Large intestine (tissue), 3 donors: ENCODE results near the gene TRIM72. TPM values are rescaled to one million over a fixed set of nuclear protein-coding genes. Genes with fewer than 3 reads are reported as not detected.

ENCODE experiments used
- DNase-seq, 2 donors: peaks; one replicate each; pipeline versions ENCODE4 v3.0.0 to v3.0.0-alpha.2; 2013
- H3K27ac ChIP-seq: one replicate; pipeline ENCODE4 v1.5.1; 2013; ENCODE audit warnings: low read length
- H3K27me3 ChIP-seq: 2 replicates; pipeline ENCODE4 v1.6.1; 2013; ENCODE audit warnings: low read length; ENCODE audit not compliant: control insufficient read depth, insufficient read depth
- H3K36me3 ChIP-seq: 2 replicates; pipeline ENCODE4 v1.6.1; 2013; ENCODE audit warnings: low read length; ENCODE audit not compliant: control insufficient read depth, insufficient read depth
- H3K4me1 ChIP-seq: one replicate; pipeline ENCODE4 v1.6.1; 2013; ENCODE audit warnings: low read length; ENCODE audit not compliant: control insufficient read depth, insufficient read depth
- H3K4me3 ChIP-seq: one replicate; pipeline ENCODE4 v1.5.1; 2013; ENCODE audit warnings: low read length
- H3K9me3 ChIP-seq: one replicate; pipeline ENCODE4 v1.6.1; 2013; ENCODE audit warnings: mild to moderate bottlenecking, low read depth, low read length, moderate library complexity; ENCODE audit not compliant: control insufficient read depth
- WGBS: methylation state at CpG from one replicate; pipeline ENCODE4 v1.1.5; 2013; ENCODE audit warnings: low lambda C conversion rate; ENCODE audit not compliant: insufficient coverage; 5-methylcytosine and 5-hydroxymethylcytosine counted together
- polyA plus RNA-seq: library from polyadenylated mRNA; unstranded; fragments of 120-200 nt; gene quantifications from one replicate; pipeline ENCODE4 v1.2.1, GENCODE V29; 2013

TRIM72 gene
- polyA plus RNA-seq, 1 donor = 0.10 TPM

DNA sequence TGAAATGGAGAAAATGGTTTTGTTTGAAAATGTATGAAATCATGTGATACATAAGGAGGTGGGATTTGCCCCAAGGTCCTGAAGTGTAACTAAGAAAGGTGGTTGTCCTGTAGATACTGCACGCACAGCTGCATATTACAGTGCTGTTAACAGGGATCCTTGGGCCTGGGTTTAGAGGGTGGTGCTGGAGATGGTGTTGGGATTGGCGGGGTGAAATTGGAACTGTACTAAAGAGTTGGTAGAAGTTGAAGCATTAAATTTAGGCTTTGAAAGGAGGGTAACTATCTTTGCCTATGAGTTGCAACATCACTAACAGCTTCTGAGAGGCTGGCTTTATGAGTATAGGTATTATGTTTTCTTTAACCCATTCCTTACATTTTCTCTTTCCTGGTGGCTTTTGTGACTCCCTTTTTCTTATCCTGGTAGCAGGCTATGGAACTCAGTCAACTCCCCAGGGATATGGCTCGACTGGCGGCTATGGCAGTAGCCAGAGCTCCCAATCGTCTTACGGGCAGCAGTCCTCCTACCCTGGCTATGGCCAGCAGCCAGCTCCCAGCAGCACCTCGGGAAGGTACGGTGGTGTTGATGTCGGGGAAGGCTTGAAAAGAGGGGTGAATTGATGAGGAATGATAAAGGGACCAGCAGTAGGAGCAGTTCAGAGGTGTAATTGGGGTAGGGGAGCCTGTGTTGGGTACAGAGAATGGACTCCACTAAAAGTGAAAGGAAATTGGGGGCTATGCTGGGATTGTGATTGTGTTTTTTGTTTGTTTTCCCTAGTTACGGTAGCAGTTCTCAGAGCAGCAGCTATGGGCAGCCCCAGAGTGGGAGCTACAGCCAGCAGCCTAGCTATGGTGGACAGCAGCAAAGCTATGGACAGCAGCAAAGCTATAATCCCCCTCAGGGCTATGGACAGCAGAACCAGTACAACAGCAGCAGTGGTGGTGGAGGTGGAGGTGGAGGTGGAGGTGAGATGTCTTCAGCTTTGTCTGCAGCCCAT, 30.2 kb upstream of the TRIM72 start:
- Histone ChIP-seq H3K9me3 (no peaks in the 10 kb centered on the region), H3K4me1 (peaks cover 11% of the 10 kb centered on the region), H3K4me3 (no peak overlapping the region), H3K36me3 (peaks cover 66% of the 10 kb centered on the region), H3K27ac (no peak overlapping the region), H3K27me3 (no peaks in the 10 kb centered on the region)
- no peak for DNase-seq
- 100% methylated on average over 1 of the region's 10 CpGs for WGBS

- no peaks in the 10 kb centered on the region for H3K9me3 ChIP-seq
- H3K36me3 ChIP-seq = peaks cover 78% of the 10 kb centered on the region
- peaks cover 7% of the 10 kb centered on the region for H3K4me1 ChIP-seq
- H3K4me3 ChIP-seq = no peak overlapping the region
- no CpG with 5 or more reads among the region's 14 CpGs for whole genome bisulfite sequencing
- no peaks in the 10 kb centered on the region for H3K27me3 ChIP-seq
- no peak overlapping the region for H3K27ac ChIP-seq
- no peak for DNase-seq
Measured at GRCh38 chr16:31184888-31185287, 29.0 kb upstream of the TRIM72 start.

GRCh38 chr16:31185339-31185738, 28.6 kb upstream of the TRIM72 start:
- Histone ChIP-seq H3K27ac (no peak overlapping the region), H3K9me3 (no peaks in the 10 kb centered on the region), H3K4me1 (peaks cover 7% of the 10 kb centered on the region), H3K27me3 (no peaks in the 10 kb centered on the region), H3K4me3 (no peak overlapping the region), H3K36me3 (peaks cover 82% of the 10 kb centered on the region)
- 50% methylated on average over 1 of the region's 5 CpGs for WGBS
- DNase-seq = no peak

DNA sequence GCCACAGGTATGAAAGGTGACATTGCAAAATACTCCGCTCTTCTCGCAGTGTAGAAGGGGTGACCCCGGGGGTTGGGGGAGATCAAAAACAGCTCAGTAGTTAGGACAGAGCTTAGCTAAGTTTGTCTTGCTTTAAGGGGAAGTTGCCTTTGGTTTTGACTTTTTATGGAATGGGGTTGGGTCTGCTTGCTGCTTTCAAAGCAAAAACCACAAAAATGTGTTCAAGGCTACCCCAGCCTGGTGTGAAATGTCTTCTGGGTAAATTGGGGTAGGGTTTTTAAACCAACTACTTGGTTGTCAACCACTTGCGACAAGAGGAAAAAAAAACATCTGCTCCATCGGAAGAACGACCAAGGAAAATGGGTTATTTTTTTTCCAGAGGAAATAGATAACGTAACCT, 27.7 kb upstream of the TRIM72 start:
- WGBS = 83% methylated on average over 4 of the region's 7 CpGs
- Histone ChIP-seq H3K27me3 (no peaks in the 10 kb centered on the region), H3K4me1 (peaks cover 7% of the 10 kb centered on the region), H3K36me3 (peaks cover 91% of the 10 kb centered on the region), H3K4me3 (no peak overlapping the region), H3K9me3 (no peaks in the 10 kb centered on the region), H3K27ac (no peak overlapping the region)
- no peak for DNase-seq

- H3K9me3 ChIP-seq = no peaks in the 10 kb centered on the region
- no peaks in the 10 kb centered on the region for H3K27me3 ChIP-seq
- DNase-seq = no peak
- H3K27ac ChIP-seq = no peak overlapping the region
- 100% methylated on average over 2 of the region's 10 CpGs for WGBS
- peaks cover 99% of the 10 kb centered on the region for H3K36me3 ChIP-seq
- H3K4me3 ChIP-seq = no peak overlapping the region
- peaks cover 6% of the 10 kb centered on the region for H3K4me1 ChIP-seq
Measured at GRCh38 chr16:31186930-31187807, 26.8 kb upstream of the TRIM72 start.

GRCh38 chr16:31187808-31188189, 26.1 kb upstream of the TRIM72 start:
- no CpG with 5 or more reads among the region's 8 CpGs for WGBS

DNA sequence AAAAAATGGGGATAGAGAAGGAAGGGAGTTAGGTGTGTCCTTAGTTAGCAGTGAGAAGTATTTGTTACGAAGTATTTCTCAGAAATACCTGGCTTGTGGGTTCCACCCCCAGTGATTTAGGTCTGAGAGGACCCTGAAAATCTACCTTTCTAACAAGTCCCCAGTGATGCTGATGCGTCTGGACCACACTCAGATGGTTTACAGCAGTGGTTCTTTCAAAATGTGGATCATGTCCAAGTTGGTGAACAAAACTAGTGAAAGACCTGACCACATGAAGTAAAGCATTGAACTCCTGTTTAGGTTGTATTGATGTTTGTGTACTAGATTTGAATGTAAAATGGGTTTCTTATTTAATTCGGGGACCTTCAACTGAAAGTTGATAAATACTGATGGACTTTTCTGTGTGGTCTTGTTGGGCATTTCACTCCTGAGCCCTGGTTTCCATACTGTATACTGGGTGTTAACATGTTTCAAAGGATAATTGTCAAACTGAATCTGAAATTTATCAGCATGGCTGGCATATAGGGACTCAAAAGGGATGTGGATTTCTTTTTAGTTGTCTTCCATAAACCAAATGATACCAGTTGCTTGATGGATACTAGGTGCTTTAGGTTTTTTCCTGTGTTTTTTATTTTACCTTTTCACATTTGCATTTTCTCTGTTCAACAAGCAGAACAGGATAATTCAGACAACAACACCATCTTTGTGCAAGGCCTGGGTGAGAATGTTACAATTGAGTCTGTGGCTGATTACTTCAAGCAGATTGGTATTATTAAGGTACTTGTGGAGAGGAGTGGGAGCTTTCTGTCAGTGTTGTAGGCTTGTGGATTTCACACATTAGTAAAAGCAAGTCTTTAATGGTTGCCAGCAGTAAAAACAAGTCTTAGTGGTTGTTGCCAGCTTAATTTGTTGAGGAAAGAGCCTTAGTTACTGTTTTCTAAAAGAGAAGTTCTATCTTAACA, 25.2 kb upstream of the TRIM72 start:
- H3K4me3 ChIP-seq = no peak overlapping the region
- H3K36me3 ChIP-seq = peaks cover 99% of the 10 kb centered on the region
- 100% methylated on average over 1 of the region's 3 CpGs for WGBS
- no peaks in the 10 kb centered on the region for H3K27me3 ChIP-seq
- DNase-seq = no peak
- no peak overlapping the region for H3K27ac ChIP-seq
- H3K9me3 ChIP-seq = no peaks in the 10 kb centered on the region
- no peaks in the 10 kb centered on the region for H3K4me1 ChIP-seq

More at GRCh38 chr16:31187808-31188189, 26.1 kb upstream of the TRIM72 start:
- no peak overlapping the region for H3K4me3 ChIP-seq
- no peaks in the 10 kb centered on the region for H3K9me3 ChIP-seq
- H3K27ac ChIP-seq = no peak overlapping the region
- H3K27me3 ChIP-seq = no peaks in the 10 kb centered on the region
- H3K4me1 ChIP-seq = peaks cover under 1% of the 10 kb centered on the region
- DNase-seq = no peak
- H3K36me3 ChIP-seq = peaks cover 99% of the 10 kb centered on the region

- Histone ChIP-seq H3K27ac (no peak overlapping the region), H3K4me1 (no peaks in the 10 kb centered on the region), H3K4me3 (no peak overlapping the region), H3K27me3 (no peaks in the 10 kb centered on the region), H3K36me3 (peaks cover 99% of the 10 kb centered on the region), H3K9me3 (no peaks in the 10 kb centered on the region)
- no peak for DNase-seq
- WGBS = no CpG with 5 or more reads among the region's 2 CpGs
Measured at GRCh38 chr16:31189412-31189778, 24.5 kb upstream of the TRIM72 start.

GRCh38 chr16:31190061-31190460, 23.9 kb upstream of the TRIM72 start:
- H3K36me3 ChIP-seq = peaks cover 99% of the 10 kb centered on the region
- no peaks in the 10 kb centered on the region for H3K4me1 ChIP-seq
- H3K27me3 ChIP-seq = no peaks in the 10 kb centered on the region
- no peak for DNase-seq
- H3K4me3 ChIP-seq = no peak overlapping the region
- no peak overlapping the region for H3K27ac ChIP-seq
- no CpG with 5 or more reads among the region's 12 CpGs for WGBS
- H3K9me3 ChIP-seq = no peaks in the 10 kb centered on the region
